ENCODE measurements around the gene ACYP1. TPM values are rescaled to one million over a fixed set of nuclear protein-coding genes. Genes with fewer than 3 reads are reported as not detected.
A peak's percentile ranks its signal among the peaks of the same experiment; 100 is the strongest.

The ACYP1 gene
- total RNA-seq, 1 experiment from 2014 or later = 21.3 TPM

- no TSS peak for BruUV-seq (replicated peaks)
- Histone ChIP-seq H3K4me1 (ENCODE audit: control insufficient read depth, insufficient read depth, low read length) (peaks cover 17% of the 10 kb centered on the region), H3K36me3 (ENCODE audit: control insufficient read depth, insufficient read depth, low read length) (no peaks in the 10 kb centered on the region), H3K9me3 (ENCODE audit: control insufficient read depth, insufficient read depth, low read depth, low read length) (no peaks in the 10 kb centered on the region), H3K27ac (ENCODE audit: low read length) (peak overlapping the region; percentile 12; the same call in 1 of the 2 replicates), H3K4me3 (ENCODE audit: low read depth in 2 of 2, low read length in 2 of 2) (no peak overlapping the region), H3K27me3 (ENCODE audit: control insufficient read depth, insufficient read depth, low read length) (no peaks in the 10 kb centered on the region)
- intact Hi-C loops (cut with micrococcal nuclease; ENCODE audit: unreplicated experiment) = no loop called here
- ATAC-seq (no peak; the same call in 1 of the 2 replicates), DNase-seq (ENCODE audit: low read depth, low spot score) (no peak)
- ChIA-PET CTCF (no interaction called here), POLR2A (no interaction called here)
- in situ Hi-C loops (cut with HindIII; ENCODE audit: low pct_unique_long_range_greater_than_20kb, low sequenced_read_pairs) = no loop called here
- TF ChIP-seq SIN3A (IDR thresholded peaks at IDR 0.05; ENCODE audit: borderline replicate concordance, insufficient read depth, low read depth, low read length) (no peak), POLR2AphosphoS5 (IDR thresholded peaks at IDR 0.05; ENCODE audit: low read depth, low read length) (no peak), TCF7L2 (IDR thresholded peaks at IDR 0.05; ENCODE audit: low read depth, low read length) (no peak)
- TF ChIP-seq, protein P1, sequence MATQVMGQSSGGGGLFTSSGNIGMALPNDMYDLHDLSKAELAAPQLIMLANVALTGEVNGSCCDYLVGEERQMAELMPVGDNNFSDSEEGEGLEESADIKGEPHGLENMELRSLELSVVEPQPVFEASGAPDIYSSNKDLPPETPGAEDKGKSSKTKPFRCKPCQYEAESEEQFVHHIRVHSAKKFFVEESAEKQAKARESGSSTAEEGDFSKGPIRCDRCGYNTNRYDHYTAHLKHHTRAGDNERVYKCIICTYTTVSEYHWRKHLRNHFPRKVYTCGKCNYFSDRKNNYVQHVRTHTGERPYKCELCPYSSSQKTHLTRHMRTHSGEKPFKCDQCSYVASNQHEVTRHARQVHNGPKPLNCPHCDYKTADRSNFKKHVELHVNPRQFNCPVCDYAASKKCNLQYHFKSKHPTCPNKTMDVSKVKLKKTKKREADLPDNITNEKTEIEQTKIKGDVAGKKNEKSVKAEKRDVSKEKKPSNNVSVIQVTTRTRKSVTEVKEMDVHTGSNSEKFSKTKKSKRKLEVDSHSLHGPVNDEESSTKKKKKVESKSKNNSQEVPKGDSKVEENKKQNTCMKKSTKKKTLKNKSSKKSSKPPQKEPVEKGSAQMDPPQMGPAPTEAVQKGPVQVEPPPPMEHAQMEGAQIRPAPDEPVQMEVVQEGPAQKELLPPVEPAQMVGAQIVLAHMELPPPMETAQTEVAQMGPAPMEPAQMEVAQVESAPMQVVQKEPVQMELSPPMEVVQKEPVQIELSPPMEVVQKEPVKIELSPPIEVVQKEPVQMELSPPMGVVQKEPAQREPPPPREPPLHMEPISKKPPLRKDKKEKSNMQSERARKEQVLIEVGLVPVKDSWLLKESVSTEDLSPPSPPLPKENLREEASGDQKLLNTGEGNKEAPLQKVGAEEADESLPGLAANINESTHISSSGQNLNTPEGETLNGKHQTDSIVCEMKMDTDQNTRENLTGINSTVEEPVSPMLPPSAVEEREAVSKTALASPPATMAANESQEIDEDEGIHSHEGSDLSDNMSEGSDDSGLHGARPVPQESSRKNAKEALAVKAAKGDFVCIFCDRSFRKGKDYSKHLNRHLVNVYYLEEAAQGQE (IDR thresholded peaks at IDR 0.05; ENCODE audit: insufficient read depth in 1 of 2, low read depth in 2 of 2, low read length in 1 of 2) = no peak
- TF ChIP-seq, protein P2, sequence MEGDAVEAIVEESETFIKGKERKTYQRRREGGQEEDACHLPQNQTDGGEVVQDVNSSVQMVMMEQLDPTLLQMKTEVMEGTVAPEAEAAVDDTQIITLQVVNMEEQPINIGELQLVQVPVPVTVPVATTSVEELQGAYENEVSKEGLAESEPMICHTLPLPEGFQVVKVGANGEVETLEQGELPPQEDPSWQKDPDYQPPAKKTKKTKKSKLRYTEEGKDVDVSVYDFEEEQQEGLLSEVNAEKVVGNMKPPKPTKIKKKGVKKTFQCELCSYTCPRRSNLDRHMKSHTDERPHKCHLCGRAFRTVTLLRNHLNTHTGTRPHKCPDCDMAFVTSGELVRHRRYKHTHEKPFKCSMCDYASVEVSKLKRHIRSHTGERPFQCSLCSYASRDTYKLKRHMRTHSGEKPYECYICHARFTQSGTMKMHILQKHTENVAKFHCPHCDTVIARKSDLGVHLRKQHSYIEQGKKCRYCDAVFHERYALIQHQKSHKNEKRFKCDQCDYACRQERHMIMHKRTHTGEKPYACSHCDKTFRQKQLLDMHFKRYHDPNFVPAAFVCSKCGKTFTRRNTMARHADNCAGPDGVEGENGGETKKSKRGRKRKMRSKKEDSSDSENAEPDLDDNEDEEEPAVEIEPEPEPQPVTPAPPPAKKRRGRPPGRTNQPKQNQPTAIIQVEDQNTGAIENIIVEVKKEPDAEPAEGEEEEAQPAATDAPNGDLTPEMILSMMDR (IDR thresholded peaks at IDR 0.05) = no peak
These were observed 19.5 kb downstream of the ACYP1 start for GRCh38 chr14:75044322-75044721.

DNA sequence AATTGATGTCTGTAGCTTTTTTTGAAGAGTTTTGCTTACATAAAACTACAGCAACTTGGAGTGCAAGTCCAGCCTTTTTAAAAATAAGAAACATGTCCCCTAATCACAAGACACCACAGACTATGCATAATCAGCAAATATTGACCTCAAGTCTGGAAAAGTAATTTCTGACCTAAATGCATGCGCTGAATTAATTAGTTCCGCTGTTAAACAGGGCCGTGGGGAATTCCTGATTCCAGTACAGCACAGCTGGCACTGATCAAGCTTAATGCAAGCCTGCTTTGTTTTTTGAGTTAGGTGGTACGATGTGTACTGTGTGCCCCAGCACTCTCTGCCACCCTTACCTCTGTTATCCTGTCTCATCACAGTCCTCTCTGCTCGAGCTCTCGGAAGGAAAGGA is 21.8 kb downstream of the ACYP1 start:
- Histone ChIP-seq H3K27ac (ENCODE audit: low read length) (0 out of 2 replicates have a peak overlapping the region, but pooled peaks have one; percentile 29), H3K4me1 (ENCODE audit: control insufficient read depth, insufficient read depth, low read length) (peaks cover 17% of the 10 kb centered on the region), H3K36me3 (ENCODE audit: control insufficient read depth, insufficient read depth, low read length) (peaks cover 4% of the 10 kb centered on the region; the same call in 1 of the 2 replicates), H3K4me3 (ENCODE audit: low read depth in 2 of 2, low read length in 2 of 2) (no peak overlapping the region), H3K27me3 (ENCODE audit: control insufficient read depth, insufficient read depth, low read length) (no peaks in the 10 kb centered on the region), H3K9me3 (ENCODE audit: control insufficient read depth, insufficient read depth, low read depth, low read length) (no peaks in the 10 kb centered on the region)
- TF ChIP-seq, protein P2 (IDR thresholded peaks at IDR 0.05) = no peak
- TF ChIP-seq SIN3A (IDR thresholded peaks at IDR 0.05; ENCODE audit: borderline replicate concordance, insufficient read depth, low read depth, low read length) (no peak), TCF7L2 (IDR thresholded peaks at IDR 0.05; ENCODE audit: low read depth, low read length) (no peak), POLR2AphosphoS5 (IDR thresholded peaks at IDR 0.05; ENCODE audit: low read depth, low read length) (no peak)
- TF ChIP-seq, protein P1 (IDR thresholded peaks at IDR 0.05; ENCODE audit: insufficient read depth in 1 of 2, low read depth in 2 of 2, low read length in 1 of 2) = no peak
- no TSS peak for BruUV-seq (replicated peaks)
- ATAC-seq (peak; percentile 80), DNase-seq (ENCODE audit: low read depth, low spot score) (no peak)
- in situ Hi-C loops (cut with HindIII; ENCODE audit: low pct_unique_long_range_greater_than_20kb, low sequenced_read_pairs) = no loop called here
- intact Hi-C loops (cut with micrococcal nuclease; ENCODE audit: unreplicated experiment) = no loop called here
- ChIA-PET CTCF (interaction anchor here (0.6 kb wide), 1 partner anchor 116 kb away, joined by 4 read pairs; no protein-coding TSS in a partner anchor), POLR2A (no interaction called here)
